Retina (tissue), 1 donor: Measurements from ENCODE around the gene WDR82.

Experiments used
- DNase-seq: peaks from one replicate; pipeline ENCODE4 v3.0.0-alpha.2; 2016

Gene WDR82

GRCh38 chr3:52236424-52236886 lies 42.0 kb downstream of the WDR82 start:
- no peak for DNase-seq

- DNase-seq: no peak
These were observed 43.7 kb downstream of the WDR82 start for GRCh38 chr3:52234516-52235447.

GRCh38 chr3:52233968-52234367 lies 44.5 kb downstream of the WDR82 start:
- no peak for DNase-seq

- DNase-seq: no peak
These were observed 45.3 kb downstream of the WDR82 start for GRCh38 chr3:52233108-52233591.

- DNase-seq: peak; percentile 44
These were observed 46.0 kb downstream of the WDR82 start for GRCh38 chr3:52232279-52233107.

- peak; percentile 60 for DNase-seq
These were observed 46.8 kb downstream of the WDR82 start for GRCh38 chr3:52231502-52232278.

GRCh38 chr3:52230889-52231499 lies 47.5 kb downstream of the WDR82 start:
- DNase-seq: no peak

GRCh38 chr3:52230461-52230860 lies 48.0 kb downstream of the WDR82 start:
- DNase-seq: no peak

GRCh38 chr3:52229656-52230055 lies 48.8 kb downstream of the WDR82 start:
- DNase-seq: no peak

- DNase-seq: no peak
These were observed 49.6 kb downstream of the WDR82 start for GRCh38 chr3:52228751-52229291.

GRCh38 chr3:52228266-52228665 lies 50.2 kb downstream of the WDR82 start:
- DNase-seq: no peak

GRCh38 chr3:52227766-52228165 lies 50.7 kb downstream of the WDR82 start:
- no peak for DNase-seq

GRCh38 chr3:52227117-52227516 lies 51.3 kb downstream of the WDR82 start:
- no peak for DNase-seq

- DNase-seq: no peak
These were observed 52.1 kb downstream of the WDR82 start for GRCh38 chr3:52226229-52226817.

- no peak for DNase-seq
These were observed 52.8 kb downstream of the WDR82 start, which contains the start of gene TLR9 for GRCh38 chr3:52225452-52226228. TSS of gene TLR9 (minus strand) at chr3:52225645. CDS start at chr3:52225529, 116 bp downstream.

- no peak for DNase-seq
These were observed 54.7 kb downstream of the WDR82 start for GRCh38 chr3:52223449-52224408.

GRCh38 chr3:52222319-52223221 lies 55.9 kb downstream of the WDR82 start:
- DNase-seq: no peak
